Fibroblast of mammary gland (primary cell): ENCODE results near the gene ITGB1.
"Not testable (repeated sequence)": the region's sequence is repeated elsewhere in the genome, so short reads cannot be mapped to it uniquely, and the experiment has no call there.

Experiments used
- DNase-seq: peaks from one replicate; pipeline ENCODE4 v3.0.0-alpha.2; 2010; ENCODE audit warnings: low read depth
- H3K4me3 ChIP-seq: 2 replicates; pipeline ENCODE4 v1.5.1; 2011; ENCODE audit warnings: low read depth, mild to moderate bottlenecking, low read length, moderate library complexity; ENCODE audit not compliant: control insufficient read depth
- TF ChIP-seq, protein P1 (sequence below): conservative IDR thresholded peaks from 2 replicates; pipeline ENCODE4 v1.5.1; 2011; ENCODE audit warnings: low read depth, low read length, inconsistent platforms; ENCODE audit not compliant: control insufficient read depth, insufficient read depth

ITGB1 gene

DNA sequence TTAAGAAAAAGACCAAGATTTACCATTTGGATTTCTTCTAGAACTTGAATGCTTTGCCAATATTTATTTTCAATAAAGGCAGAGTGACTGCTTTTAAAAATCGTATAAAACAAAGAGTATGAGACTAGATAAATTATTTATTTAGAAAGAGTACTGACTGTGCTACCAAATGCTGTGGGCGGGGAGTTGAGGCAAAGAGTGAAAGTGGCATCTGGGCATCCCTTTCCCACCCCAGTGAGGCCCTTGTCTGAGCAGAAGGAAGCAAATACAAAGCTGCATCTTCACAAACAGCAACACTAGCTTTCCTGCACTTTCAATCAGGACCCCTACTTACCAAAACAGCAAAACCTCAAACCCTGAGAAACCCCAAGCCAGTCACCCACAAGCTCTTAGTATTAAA lies 34.9 kb downstream of the ITGB1 start:
- no peak overlapping the region for H3K4me3 ChIP-seq
- DNase-seq = no peak
- TF ChIP-seq, protein P1, sequence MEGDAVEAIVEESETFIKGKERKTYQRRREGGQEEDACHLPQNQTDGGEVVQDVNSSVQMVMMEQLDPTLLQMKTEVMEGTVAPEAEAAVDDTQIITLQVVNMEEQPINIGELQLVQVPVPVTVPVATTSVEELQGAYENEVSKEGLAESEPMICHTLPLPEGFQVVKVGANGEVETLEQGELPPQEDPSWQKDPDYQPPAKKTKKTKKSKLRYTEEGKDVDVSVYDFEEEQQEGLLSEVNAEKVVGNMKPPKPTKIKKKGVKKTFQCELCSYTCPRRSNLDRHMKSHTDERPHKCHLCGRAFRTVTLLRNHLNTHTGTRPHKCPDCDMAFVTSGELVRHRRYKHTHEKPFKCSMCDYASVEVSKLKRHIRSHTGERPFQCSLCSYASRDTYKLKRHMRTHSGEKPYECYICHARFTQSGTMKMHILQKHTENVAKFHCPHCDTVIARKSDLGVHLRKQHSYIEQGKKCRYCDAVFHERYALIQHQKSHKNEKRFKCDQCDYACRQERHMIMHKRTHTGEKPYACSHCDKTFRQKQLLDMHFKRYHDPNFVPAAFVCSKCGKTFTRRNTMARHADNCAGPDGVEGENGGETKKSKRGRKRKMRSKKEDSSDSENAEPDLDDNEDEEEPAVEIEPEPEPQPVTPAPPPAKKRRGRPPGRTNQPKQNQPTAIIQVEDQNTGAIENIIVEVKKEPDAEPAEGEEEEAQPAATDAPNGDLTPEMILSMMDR = no peak

DNA sequence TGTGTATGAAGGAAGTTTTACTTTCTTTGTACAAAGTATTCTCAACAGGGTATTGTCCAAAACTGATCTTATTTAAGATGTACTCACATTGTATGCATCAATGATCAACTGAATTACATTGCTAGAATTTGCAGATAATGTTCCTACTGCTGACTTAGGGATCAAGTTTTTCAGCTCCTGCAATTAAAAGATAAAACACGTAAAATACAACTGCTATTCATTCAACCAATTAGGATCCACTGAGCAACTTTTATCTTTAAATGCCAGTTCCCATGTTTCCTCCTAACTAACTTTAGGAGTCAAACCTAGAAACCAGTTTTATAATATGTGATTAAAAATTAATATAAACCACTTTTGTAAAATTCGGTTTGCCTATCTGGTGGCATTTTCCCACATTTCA lies 35.9 kb downstream of the ITGB1 start:
- H3K4me3 ChIP-seq = no peak overlapping the region
- TF ChIP-seq, protein P1 = no peak
- no peak for DNase-seq

GRCh38 chr10:32917817-32918216 lies 40.2 kb downstream of the ITGB1 start:
- not testable (repeated sequence) for H3K4me3 ChIP-seq

GRCh38 chr10:32911285-32912016 lies 46.6 kb downstream of the ITGB1 start:
- DNase-seq = no peak
- TF ChIP-seq, protein P1 = no peak
- no peak overlapping the region for H3K4me3 ChIP-seq

More at GRCh38 chr10:32917817-32918216, 40.2 kb downstream of the ITGB1 start:
- not testable (repeated sequence) for DNase-seq

GRCh38 chr10:32909970-32910369 lies 48.1 kb downstream of the ITGB1 start:
- not testable (repeated sequence) for DNase-seq, H3K4me3 ChIP-seq

DNA sequence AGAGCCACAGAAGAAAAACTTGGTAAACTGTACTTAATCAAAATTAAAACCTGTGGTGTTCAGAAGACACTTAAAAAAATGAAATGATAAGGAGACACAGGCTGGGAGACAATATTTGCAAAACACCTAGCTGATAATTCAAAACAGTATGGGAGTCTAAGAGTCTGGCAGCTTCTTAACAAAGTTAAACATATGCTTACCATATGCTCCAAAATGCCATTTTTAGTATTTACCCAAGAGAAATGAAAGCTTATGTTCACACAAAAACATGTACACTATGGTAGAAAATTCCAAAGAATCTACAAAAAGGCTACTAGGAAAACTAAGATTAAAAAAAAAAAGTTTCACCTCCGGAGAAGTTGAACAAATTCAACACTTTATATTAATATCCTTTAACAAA lies 48.6 kb downstream of the ITGB1 start:
- TF ChIP-seq, protein P1 = no peak

GRCh38 chr10:32906595-32906994 lies 51.4 kb downstream of the ITGB1 start:
- no peak for DNase-seq
- no peak overlapping the region for H3K4me3 ChIP-seq
- TF ChIP-seq, protein P1 = no peak

More for the DNA sequence above, 48.6 kb downstream of the ITGB1 start:
- DNase-seq = peak; percentile 36
- H3K4me3 ChIP-seq = no peak overlapping the region

- H3K4me3 ChIP-seq = no peak overlapping the region
- DNase-seq = peak; percentile 19
- TF ChIP-seq, protein P1 = no peak
These were observed 52.6 kb downstream of the ITGB1 start for GRCh38 chr10:32905466-32905865.
